GM12891 (cell line): ENCODE data around the gene RGS7.

Experiments used
- DNase-seq: peaks from one replicate; pipeline ENCODE4 v3.0.0; 2011; ENCODE audit warnings: low spot score; ENCODE audit not compliant: insufficient read length
- FAIRE-seq: peaks from 2 replicates; lab custom pipeline; 2011; peaks lifted over from hg19 to GRCh38; lab: Jason Lieb, UNC
- PAX5 ChIP-seq: IDR thresholded peaks from 2 replicates; pipeline ENCODE4 v1.6.1; 2011; ENCODE audit warnings: low read length, moderate library complexity, mild to moderate bottlenecking; ENCODE audit not compliant: insufficient read depth, severe bottlenecking
- POLR2A ChIP-seq: IDR thresholded peaks from 2 replicates; pipeline ENCODE4 v1.6.1; 2011; ENCODE audit warnings: low read depth, low read length, control low read depth
- POLR2AphosphoS5 ChIP-seq: IDR thresholded peaks from 2 replicates; pipeline ENCODE4 v1.6.1; 2011; ENCODE audit warnings: low read depth, low read length, control low read depth
- POU2F2 ChIP-seq: IDR thresholded peaks from 2 replicates; pipeline ENCODE4 v1.6.1; 2011; ENCODE audit warnings: low read depth, mild to moderate bottlenecking, control low read depth, low read length, moderate library complexity
- SPI1 ChIP-seq: IDR thresholded peaks from 2 replicates; pipeline ENCODE4 v1.6.1; 2011; ENCODE audit warnings: low read depth, low read length, control low read depth
- TAF1 ChIP-seq: IDR thresholded peaks from 2 replicates; pipeline ENCODE4 v1.6.1; 2011; ENCODE audit warnings: low read depth, low read length, control low read depth

Gene RGS7

GRCh38 chr1:241336335-241336734 lies 20.7 kb downstream of the RGS7 start:
- TF ChIP-seq POU2F2 (no peak), POLR2A (no peak), POLR2AphosphoS5 (no peak), SPI1 (no peak)
- FAIRE-seq (no peak), DNase-seq (no peak)

- DNase-seq (no peak), FAIRE-seq (no peak)
- no peak for TF ChIP-seq TAF1
- TF ChIP-seq POU2F2: no peak
- no peak for TF ChIP-seq PAX5
- no peak for TF ChIP-seq POLR2A
- no peak for TF ChIP-seq POLR2AphosphoS5
- no peak for TF ChIP-seq SPI1
These were observed 24.0 kb downstream of the RGS7 start for GRCh38 chr1:241332987-241333386.

GRCh38 chr1:241332037-241332409 lies 25.0 kb downstream of the RGS7 start:
- TF ChIP-seq POLR2A: no peak
- no peak for TF ChIP-seq TAF1
- no peak for TF ChIP-seq POLR2AphosphoS5
- TF ChIP-seq PAX5: no peak
- TF ChIP-seq POU2F2: no peak
- TF ChIP-seq SPI1: no peak
- FAIRE-seq: no peak
- no peak for DNase-seq

GRCh38 chr1:241331328-241332036 lies 25.5 kb downstream of the RGS7 start:
- FAIRE-seq (no peak), DNase-seq (no peak)
- TF ChIP-seq TAF1 (no peak), POU2F2 (no peak), POLR2AphosphoS5 (no peak), PAX5 (no peak), POLR2A (no peak), SPI1 (no peak)

- FAIRE-seq: no peak
These were observed 26.2 kb downstream of the RGS7 start for GRCh38 chr1:241330619-241331327.

GRCh38 chr1:241325456-241325855 lies 31.5 kb downstream of the RGS7 start:
- DNase-seq (no peak), FAIRE-seq (no peak)
- TF ChIP-seq PAX5: no peak
- no peak for TF ChIP-seq POU2F2
- TF ChIP-seq SPI1: no peak
- TF ChIP-seq POLR2AphosphoS5: no peak
- TF ChIP-seq POLR2A: no peak
- TF ChIP-seq TAF1: no peak

More at GRCh38 chr1:241330619-241331327, 26.2 kb downstream of the RGS7 start:
- TF ChIP-seq POU2F2: no peak
- TF ChIP-seq POLR2A: no peak
- TF ChIP-seq SPI1: no peak
- TF ChIP-seq PAX5: no peak
- no peak for TF ChIP-seq TAF1
- TF ChIP-seq POLR2AphosphoS5: no peak
- DNase-seq: no peak

GRCh38 chr1:241323514-241324195 lies 33.4 kb downstream of the RGS7 start:
- FAIRE-seq: no peak

GRCh38 chr1:241317676-241318075 lies 39.3 kb downstream of the RGS7 start:
- TF ChIP-seq POLR2AphosphoS5: no peak
- no peak for TF ChIP-seq SPI1
- no peak for TF ChIP-seq PAX5
- TF ChIP-seq TAF1: no peak
- TF ChIP-seq POLR2A: no peak
- TF ChIP-seq POU2F2: no peak
- no peak for FAIRE-seq
- no peak for DNase-seq

More at GRCh38 chr1:241323514-241324195, 33.4 kb downstream of the RGS7 start:
- TF ChIP-seq TAF1: no peak
- DNase-seq: no peak

GRCh38 chr1:241316372-241316771 lies 40.6 kb downstream of the RGS7 start:
- FAIRE-seq (no peak), DNase-seq (no peak)
- TF ChIP-seq POU2F2 (no peak), TAF1 (no peak), SPI1 (no peak), POLR2AphosphoS5 (no peak), PAX5 (no peak), POLR2A (no peak)
